HG03196 (cell line): ENCODE results near the gene SHB.

ENCODE experiments used
- ATAC-seq: cut with Tn5 transposase; IDR thresholded peaks from one replicate; pipeline ENCODE4 v1.9.1; 2021; ENCODE audit not compliant: unreplicated experiment

The SHB gene

DNA sequence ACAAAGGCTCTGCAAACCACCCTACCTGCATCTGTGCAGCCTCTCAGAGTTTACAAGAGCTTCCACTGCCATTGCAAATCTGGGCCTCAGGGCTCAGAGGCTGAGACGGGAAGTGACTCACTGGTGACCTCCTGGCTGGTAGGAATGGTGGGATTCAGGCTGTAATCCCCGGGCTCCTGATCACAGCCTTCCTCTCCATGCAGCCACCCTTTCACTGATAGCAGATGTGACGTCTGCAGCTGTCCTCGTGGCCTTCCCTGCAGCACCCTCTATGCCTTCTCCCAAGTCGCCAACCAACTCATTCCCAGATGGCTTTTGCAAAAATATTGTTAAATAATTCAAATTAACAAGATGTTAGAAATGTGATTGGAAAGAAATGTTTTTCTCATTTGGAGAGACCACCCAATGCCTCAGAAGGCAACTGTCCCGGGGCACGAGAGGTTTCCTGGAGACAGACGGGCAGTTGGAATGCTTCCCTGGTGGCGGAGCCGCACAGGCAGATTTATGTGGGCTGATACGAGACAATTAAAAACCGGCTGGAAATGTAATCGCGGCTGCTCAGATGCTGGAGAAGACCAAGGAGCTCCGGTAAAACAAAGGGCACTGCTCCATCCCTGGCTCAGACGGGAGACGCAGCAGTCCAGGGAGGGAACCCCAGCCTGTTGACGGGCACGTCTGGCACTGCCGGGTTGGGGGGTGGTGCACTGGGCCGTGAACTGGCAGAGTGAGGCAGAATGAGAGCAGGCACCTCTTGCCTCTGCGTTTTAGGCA, 130.7 kb downstream of the SHB start:
- ATAC-seq, result no peak

GRCh38 chr9:37937366-37937765, 131.7 kb downstream of the SHB start:
- ATAC-seq, result no peak

DNA sequence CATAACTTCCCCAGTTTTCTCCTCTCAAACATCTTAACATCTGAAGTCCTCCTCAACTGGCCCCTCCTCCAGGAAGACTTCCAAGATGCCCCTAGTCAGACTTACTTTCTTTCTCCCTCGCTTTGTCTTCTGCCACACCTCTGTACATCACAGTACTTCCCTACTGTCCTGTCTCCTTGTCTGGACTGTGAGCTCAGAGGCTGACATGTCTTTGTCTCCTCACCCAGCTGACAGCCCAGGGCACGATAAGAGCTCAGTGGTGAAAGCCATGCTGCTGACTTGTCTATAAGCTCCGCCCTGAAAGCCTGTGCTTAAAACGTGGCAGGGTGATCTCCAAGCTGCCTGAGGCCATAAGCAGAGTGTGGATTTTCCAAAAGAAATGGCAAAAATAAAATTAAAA, 132.1 kb downstream of the SHB start:
- ATAC-seq, result no peak

GRCh38 chr9:37936376-37936775, 132.7 kb downstream of the SHB start:
- no peak for ATAC-seq

DNA sequence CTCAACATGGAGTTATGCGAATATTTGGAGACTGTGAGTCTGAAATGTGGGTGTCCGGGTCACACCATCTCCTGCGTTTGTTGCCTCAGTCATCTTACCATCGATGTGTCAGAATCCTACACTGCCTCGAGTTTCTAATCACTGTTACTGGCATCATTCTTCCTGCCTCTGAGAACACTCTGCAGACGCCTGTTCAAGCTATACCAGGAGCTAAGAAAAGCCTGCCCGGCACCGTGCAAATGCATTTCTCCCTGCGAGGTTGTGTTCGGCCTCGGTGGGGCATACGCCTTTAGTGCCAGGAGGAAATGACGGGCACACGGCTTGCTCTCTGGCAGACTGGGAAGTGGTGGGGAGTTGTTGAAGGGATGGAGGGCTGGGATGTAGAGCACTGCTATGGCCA, 133.9 kb downstream of the SHB start:
- ATAC-seq, result no peak

- no peak for ATAC-seq
Measured at GRCh38 chr9:37931592-37931991, 137.4 kb downstream of the SHB start.

- no peak for ATAC-seq
Measured at GRCh38 chr9:37929441-37929895, 139.6 kb downstream of the SHB start.

DNA sequence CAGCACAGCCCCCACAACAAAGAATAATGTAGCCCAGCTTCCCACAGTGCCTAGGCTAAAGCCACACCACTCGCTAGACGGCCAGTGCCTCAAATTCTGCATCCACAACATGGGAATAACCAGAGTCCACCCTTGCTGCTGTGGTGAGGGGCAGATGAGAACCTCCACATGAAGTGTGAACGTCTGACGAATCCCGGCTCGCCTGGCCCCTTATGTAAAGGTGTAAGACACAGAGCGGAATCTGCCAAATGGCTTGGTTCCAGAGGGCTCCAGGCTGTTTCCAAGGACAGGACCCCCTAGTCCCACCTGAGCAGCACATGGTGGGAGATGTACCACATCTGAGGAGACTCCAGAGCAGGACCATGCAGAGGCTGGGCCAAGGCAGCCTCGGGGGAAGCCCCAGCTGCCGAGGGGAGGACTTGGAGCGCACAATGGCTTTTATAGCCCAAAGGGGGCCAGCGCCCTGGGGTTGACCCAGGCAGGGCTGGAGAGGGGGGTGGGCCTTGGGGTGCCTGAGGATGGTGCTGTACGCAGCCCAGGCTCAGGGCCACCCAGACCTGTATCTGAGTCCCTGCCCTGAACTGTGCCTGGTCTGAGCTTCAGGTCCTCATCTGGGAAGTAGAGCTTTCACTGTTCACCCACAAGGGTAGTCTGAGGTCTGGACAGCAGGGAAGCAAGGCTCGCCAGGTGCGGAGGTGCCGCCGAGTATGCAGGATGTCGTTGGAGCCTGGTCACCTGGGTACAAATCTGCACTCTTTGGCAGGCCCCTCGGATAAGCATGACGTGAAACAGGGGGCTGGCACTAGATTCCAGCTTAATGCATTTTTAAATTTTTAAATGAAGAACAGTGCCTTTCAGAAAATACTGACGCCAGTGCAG, 140.2 kb downstream of the SHB start:
- ATAC-seq, result no peak

GRCh38 chr9:37927601-37928551, 141.2 kb downstream of the SHB start:
- no peak for ATAC-seq

DNA sequence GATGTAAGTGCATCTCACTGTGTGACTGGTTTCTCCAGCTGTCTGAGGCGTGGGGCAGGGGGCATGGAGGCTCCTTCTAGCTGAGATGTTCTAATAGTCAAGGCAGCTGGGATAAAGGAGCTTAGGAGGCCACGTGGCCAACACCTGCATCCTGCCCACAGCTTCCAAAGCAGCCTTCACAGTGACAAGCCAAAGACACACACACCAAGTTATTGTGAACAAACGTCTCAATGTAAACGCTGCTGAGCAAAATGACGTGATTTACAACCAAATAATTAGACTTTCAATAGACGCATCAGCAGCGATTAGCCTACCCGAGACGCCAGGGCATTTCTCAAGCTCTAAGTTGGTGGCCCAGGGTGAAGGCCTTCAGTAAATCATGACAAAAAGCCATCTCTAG, 141.9 kb downstream of the SHB start:
- ATAC-seq, result no peak

GRCh38 chr9:37926737-37927118, 142.3 kb downstream of the SHB start:
- no peak for ATAC-seq

GRCh38 chr9:37925786-37926736, 143.0 kb downstream of the SHB start:
- no peak for ATAC-seq

- no peak for ATAC-seq
Measured at GRCh38 chr9:37925006-37925405, 144.0 kb downstream of the SHB start.

DNA sequence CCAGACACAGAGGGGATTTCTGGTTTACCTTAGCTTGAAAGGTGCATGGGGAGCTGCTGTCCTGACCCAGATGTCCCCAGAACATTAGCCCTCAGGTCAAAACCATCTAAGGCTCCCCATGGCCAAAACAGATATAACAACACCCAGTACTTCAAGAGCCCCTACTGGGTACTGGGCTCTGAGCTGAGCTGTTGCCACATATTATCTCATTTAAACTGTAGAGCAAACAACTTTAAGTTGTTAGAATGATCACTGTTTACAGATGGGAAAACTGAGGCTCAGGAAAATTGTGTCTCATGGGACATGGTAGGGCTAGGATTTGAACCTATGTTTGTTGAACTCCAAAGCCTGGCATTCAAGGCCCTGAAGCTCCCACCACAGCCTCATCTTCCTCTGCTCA, 144.5 kb downstream of the SHB start:
- no peak for ATAC-seq

DNA sequence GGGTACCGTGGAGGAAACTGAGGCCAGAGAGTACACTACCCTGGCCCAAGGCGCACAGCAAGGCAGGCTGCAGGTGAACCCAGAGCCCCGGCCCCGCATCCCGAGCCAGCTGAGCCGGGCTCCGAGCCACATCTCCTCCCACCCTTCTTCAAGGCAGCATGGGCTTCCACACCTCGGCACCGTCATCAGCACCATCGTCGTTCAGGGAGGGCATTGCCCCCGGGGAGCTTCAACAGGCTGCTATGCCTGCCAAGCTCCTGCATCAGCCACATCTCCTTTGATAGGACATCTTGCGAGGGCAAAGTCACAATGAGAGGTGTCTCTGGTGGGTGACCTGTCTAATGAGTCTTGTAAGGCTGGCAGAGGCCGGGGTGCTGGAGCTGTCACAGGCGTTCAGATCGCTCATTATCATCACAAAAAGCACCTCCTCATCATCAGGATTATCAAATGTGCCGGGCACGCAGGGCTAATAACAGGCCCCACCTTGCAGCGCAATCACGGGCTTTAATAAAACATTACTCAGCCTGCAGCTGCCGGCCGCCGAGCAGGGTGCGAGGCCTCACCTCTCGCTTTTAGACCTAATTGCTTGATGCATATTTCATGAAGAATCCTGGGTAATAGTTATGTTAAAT, 145.1 kb downstream of the SHB start:
- ATAC-seq, result no peak

DNA sequence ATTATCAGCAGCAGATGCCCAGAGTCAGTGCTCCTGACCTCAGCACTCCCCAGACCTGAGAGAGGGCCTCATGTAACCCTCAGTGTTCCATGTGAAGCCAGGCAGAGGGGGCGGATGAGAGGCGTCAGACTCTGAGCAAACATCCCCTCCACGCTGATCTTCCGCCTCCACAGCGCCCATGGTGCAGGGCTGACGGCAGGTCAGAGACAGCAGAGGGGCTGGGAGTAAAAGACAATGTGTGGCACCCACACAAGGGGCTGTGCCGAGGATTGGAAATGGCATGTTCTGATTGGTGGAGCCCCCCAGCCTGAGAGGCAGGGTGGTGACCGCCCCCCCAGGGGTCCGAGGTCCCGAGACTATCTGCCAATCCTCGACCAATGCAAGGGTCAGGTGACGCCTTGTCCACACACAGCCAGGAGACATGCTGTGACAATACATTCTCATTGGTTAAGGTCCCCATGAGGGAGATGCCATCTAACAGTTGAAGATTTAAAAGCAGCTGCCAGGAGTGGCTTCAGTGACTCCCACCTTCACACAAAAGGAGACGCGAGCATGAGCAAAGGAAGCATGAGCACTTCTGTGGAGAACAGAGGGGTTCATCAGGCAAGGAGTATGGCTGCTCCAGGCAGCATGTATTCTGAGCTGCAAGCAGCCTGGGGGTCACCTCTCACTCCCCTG, 145.8 kb downstream of the SHB start:
- ATAC-seq, result no peak

- no peak for ATAC-seq
Measured at GRCh38 chr9:37922363-37923117, 146.5 kb downstream of the SHB start.
